Measurements from ENCODE around the gene OLR1.

- TF ChIP-seq CTCF (IDR thresholded peaks at IDR 0.05) (no peak), POLR2AphosphoS5 (IDR thresholded peaks at IDR 0.05) (no peak), POLR2A (IDR thresholded peaks at IDR 0.05) (no peak)
Measured at GRCh38 chr12:10171973-10172728, at the start of gene OLR1.
